Measurements from ENCODE around the gene RPAP2. TPM values are rescaled to one million over a fixed set of nuclear protein-coding genes. Genes with fewer than 3 reads are reported as not detected.
"Not testable (repeated sequence)": the region's sequence is repeated elsewhere in the genome, so short reads cannot be mapped to it uniquely, and the experiment has no call there.

RPAP2 gene
- total RNA-seq, 1 experiment from 2014 or later = 38.1 TPM

GRCh38 chr1:92365378-92366039 is 66.7 kb downstream of the RPAP2 start:
- in situ Hi-C loops (cut with HindIII; ENCODE audit: low sequenced_read_pairs) = no loop called here
- DNase-seq (ENCODE audit: low spot score) = no peak

GRCh38 chr1:92366040-92366395 is 67.2 kb downstream of the RPAP2 start:
- no peak for DNase-seq (ENCODE audit: low spot score)
- in situ Hi-C loops (cut with HindIII; ENCODE audit: low sequenced_read_pairs) = no loop called here

GRCh38 chr1:92367496-92367895 is 68.6 kb downstream of the RPAP2 start:
- in situ Hi-C loops (cut with HindIII; ENCODE audit: low sequenced_read_pairs) = no loop called here
- no peak for DNase-seq (ENCODE audit: low spot score)

GRCh38 chr1:92372164-92372563 is 73.3 kb downstream of the RPAP2 start:
- in situ Hi-C loops (cut with HindIII; ENCODE audit: low sequenced_read_pairs) = no loop called here
- DNase-seq (ENCODE audit: low spot score) = no peak

GRCh38 chr1:92374223-92374622 is 75.4 kb downstream of the RPAP2 start:
- in situ Hi-C loops (cut with HindIII; ENCODE audit: low sequenced_read_pairs) = no loop called here
- no peak for DNase-seq (ENCODE audit: low spot score)

- DNase-seq (ENCODE audit: low spot score) = no peak
- in situ Hi-C loops (cut with HindIII; ENCODE audit: low sequenced_read_pairs) = no loop called here
These were observed 77.5 kb downstream of the RPAP2 start for GRCh38 chr1:92376345-92376744.

GRCh38 chr1:92377991-92378390 is 79.1 kb downstream of the RPAP2 start:
- in situ Hi-C loops (cut with HindIII; ENCODE audit: low sequenced_read_pairs); DNase-seq (ENCODE audit: low spot score): not testable (repeated sequence)

- DNase-seq (ENCODE audit: low spot score) = no peak
- in situ Hi-C loops (cut with HindIII; ENCODE audit: low sequenced_read_pairs) = no loop called here
These were observed 82.0 kb downstream of the RPAP2 start for GRCh38 chr1:92380867-92381266.

GRCh38 chr1:92393966-92394365 is 95.1 kb downstream of the RPAP2 start:
- DNase-seq (ENCODE audit: low spot score) = not testable (repeated sequence)

GRCh38 chr1:92398519-92398918 is 99.7 kb downstream of the RPAP2 start:
- DNase-seq (ENCODE audit: low spot score) = no peak
- in situ Hi-C loops (cut with HindIII; ENCODE audit: low sequenced_read_pairs) = no loop called here

More at GRCh38 chr1:92393966-92394365, 95.1 kb downstream of the RPAP2 start:
- in situ Hi-C loops (cut with HindIII; ENCODE audit: low sequenced_read_pairs) = not testable (repeated sequence)

- in situ Hi-C loops (cut with HindIII; ENCODE audit: low sequenced_read_pairs) = no loop called here
- no peak for DNase-seq (ENCODE audit: low spot score)
These were observed 100.2 kb downstream of the RPAP2 start for GRCh38 chr1:92399076-92399475.

GRCh38 chr1:92404661-92405060 is 105.8 kb downstream of the RPAP2 start:
- in situ Hi-C loops (cut with HindIII; ENCODE audit: low sequenced_read_pairs) = no loop called here
- no peak for DNase-seq (ENCODE audit: low spot score)

GRCh38 chr1:92408825-92409224 is 110.0 kb downstream of the RPAP2 start:
- DNase-seq (ENCODE audit: low spot score) = no peak
- in situ Hi-C loops (cut with HindIII; ENCODE audit: low sequenced_read_pairs) = no loop called here

GRCh38 chr1:92409946-92410549 is 111.2 kb downstream of the RPAP2 start:
- DNase-seq (ENCODE audit: low spot score) = no peak
- in situ Hi-C loops (cut with HindIII; ENCODE audit: low sequenced_read_pairs) = no loop called here

GRCh38 chr1:92410706-92411105 is 111.8 kb downstream of the RPAP2 start:
- in situ Hi-C loops (cut with HindIII; ENCODE audit: low sequenced_read_pairs) = no loop called here
- DNase-seq (ENCODE audit: low spot score) = no peak

GRCh38 chr1:92411511-92411910 is 112.7 kb downstream of the RPAP2 start:
- DNase-seq (ENCODE audit: low spot score) = no peak
- in situ Hi-C loops (cut with HindIII; ENCODE audit: low sequenced_read_pairs) = no loop called here

- no peak for DNase-seq (ENCODE audit: low spot score)
These were observed 120.8 kb downstream of the RPAP2 start for GRCh38 chr1:92419642-92420041.

GRCh38 chr1:92424381-92424780 is 125.5 kb downstream of the RPAP2 start:
- DNase-seq (ENCODE audit: low spot score) = no peak
- in situ Hi-C loops (cut with HindIII; ENCODE audit: low sequenced_read_pairs) = no loop called here

More at GRCh38 chr1:92419642-92420041, 120.8 kb downstream of the RPAP2 start:
- in situ Hi-C loops (cut with HindIII; ENCODE audit: low sequenced_read_pairs) = no loop called here

GRCh38 chr1:92425617-92426016 is 126.8 kb downstream of the RPAP2 start:
- no peak for DNase-seq (ENCODE audit: low spot score)

GRCh38 chr1:92430030-92430429 is 131.2 kb downstream of the RPAP2 start:
- no peak for DNase-seq (ENCODE audit: low spot score)
- in situ Hi-C loops (cut with HindIII; ENCODE audit: low sequenced_read_pairs) = no loop called here

More at GRCh38 chr1:92425617-92426016, 126.8 kb downstream of the RPAP2 start:
- in situ Hi-C loops (cut with HindIII; ENCODE audit: low sequenced_read_pairs) = no loop called here

GRCh38 chr1:92434572-92434971 is 135.7 kb downstream of the RPAP2 start:
- DNase-seq (ENCODE audit: low spot score); in situ Hi-C loops (cut with HindIII; ENCODE audit: low sequenced_read_pairs): not testable (repeated sequence)

All from G401 (cell line).